H7 (cell line): ENCODE measurements around the gene ATF7. TPM values are rescaled to one million over a fixed set of nuclear protein-coding genes. Genes with fewer than 3 reads are reported as not detected.
A peak's percentile ranks its signal among the peaks of the same experiment; 100 is the strongest.

Source experiments
- DNase-seq: peaks from one replicate; pipeline ENCODE4 v3.0.0; 2012
- H3K27me3 ChIP-seq: 2 replicates; pipeline ENCODE4 v1.6.0; 2011; ENCODE audit warnings: mild to moderate bottlenecking, low read length; ENCODE audit not compliant: control insufficient read depth, insufficient read depth
- H3K36me3 ChIP-seq: replicated peaks from 2 replicates; pipeline ENCODE4 v1.5.1; 2011; ENCODE audit warnings: low read length; ENCODE audit not compliant: control insufficient read depth, insufficient read depth
- H3K4me3 ChIP-seq: 2 replicates; pipeline ENCODE4 v1.5.1; 2011; ENCODE audit warnings: low read depth, mild to moderate bottlenecking, control low read depth, low read length, moderate library complexity; ENCODE audit not compliant: insufficient read depth
- total RNA-seq: library from RNA; depleted of rRNA; stranded (reverse); fragments of >200 nt; shearing (Covaris generic); gene quantifications from 2 replicates; pipeline ENCODE4 v1.2.3, GENCODE V29; 2014

The ATF7 gene
- total RNA-seq, 1 experiment from 2014 or later, result 7.1 TPM

GRCh38 chr12:53524476-53524875 is 101.7 kb downstream of the ATF7 start:
- no peak for DNase-seq
- peaks cover 1% of the 10 kb centered on the region; the same call in 1 of the 2 replicates for H3K36me3 ChIP-seq
- H3K4me3 ChIP-seq, result no peak overlapping the region
- H3K27me3 ChIP-seq, result no peaks in the 10 kb centered on the region

- H3K27me3 ChIP-seq, result no peaks in the 10 kb centered on the region
- H3K36me3 ChIP-seq, result peaks cover 1% of the 10 kb centered on the region; the same call in 1 of the 2 replicates
- no peak for DNase-seq
- H3K4me3 ChIP-seq, result no peak overlapping the region
Observed at GRCh38 chr12:53523131-53523530, 103.1 kb downstream of the ATF7 start.

- no peaks in the 10 kb centered on the region for H3K27me3 ChIP-seq
- peaks cover 7% of the 10 kb centered on the region for H3K36me3 ChIP-seq
- H3K4me3 ChIP-seq, result no peak overlapping the region
- no peak for DNase-seq
Observed at GRCh38 chr12:53518381-53518780, 107.8 kb downstream of the ATF7 start.

GRCh38 chr12:53516758-53517455 is 109.3 kb downstream of the ATF7 start:
- no peaks in the 10 kb centered on the region for H3K27me3 ChIP-seq
- no peak for DNase-seq
- no peak overlapping the region for H3K4me3 ChIP-seq
- peaks cover 7% of the 10 kb centered on the region for H3K36me3 ChIP-seq

- no peak overlapping the region for H3K4me3 ChIP-seq
- DNase-seq, result no peak
- H3K27me3 ChIP-seq, result no peaks in the 10 kb centered on the region
- H3K36me3 ChIP-seq, result peaks cover 6% of the 10 kb centered on the region
Observed at GRCh38 chr12:53515291-53515680, 110.9 kb downstream of the ATF7 start.

GRCh38 chr12:53514628-53515290 is 111.4 kb downstream of the ATF7 start:
- no peak for DNase-seq
- peaks cover 6% of the 10 kb centered on the region for H3K36me3 ChIP-seq
- no peak overlapping the region for H3K4me3 ChIP-seq
- no peaks in the 10 kb centered on the region for H3K27me3 ChIP-seq

GRCh38 chr12:53513712-53514410 is 112.3 kb downstream of the ATF7 start:
- Histone ChIP-seq H3K4me3 (no peak overlapping the region), H3K36me3 (peaks cover 6% of the 10 kb centered on the region), H3K27me3 (no peaks in the 10 kb centered on the region)
- DNase-seq, result no peak

- Histone ChIP-seq H3K27me3 (no peaks in the 10 kb centered on the region), H3K4me3 (no peak overlapping the region), H3K36me3 (peaks cover 8% of the 10 kb centered on the region)
- DNase-seq, result no peak
Observed at GRCh38 chr12:53510181-53510812, 115.9 kb downstream of the ATF7 start.

- peaks cover 16% of the 10 kb centered on the region for H3K36me3 ChIP-seq
Observed at GRCh38 chr12:53508534-53509170, 117.5 kb downstream of the ATF7 start.

GRCh38 chr12:53507603-53507885 is 118.6 kb downstream of the ATF7 start:
- no peak for DNase-seq
- Histone ChIP-seq H3K27me3 (no peaks in the 10 kb centered on the region), H3K36me3 (peaks cover 16% of the 10 kb centered on the region), H3K4me3 (no peak overlapping the region)

More at GRCh38 chr12:53508534-53509170, 117.5 kb downstream of the ATF7 start:
- Histone ChIP-seq H3K4me3 (no peak overlapping the region), H3K27me3 (no peaks in the 10 kb centered on the region)
- peak; percentile 87 for DNase-seq

- H3K36me3 ChIP-seq, result peaks cover 16% of the 10 kb centered on the region
- H3K27me3 ChIP-seq, result no peaks in the 10 kb centered on the region
- DNase-seq, result no peak
- H3K4me3 ChIP-seq, result no peak within 1 kb of the TSS
Observed at GRCh38 chr12:53506881-53507602, 119.1 kb downstream of the ATF7 start, which contains the start of gene NPFF. Gene NPFF, minus strand, starts transcription at chr12:53507484. Its CDS starts 10 bp downstream, at chr12:53507474.

GRCh38 chr12:53506450-53506785 is 119.8 kb downstream of the ATF7 start:
- DNase-seq, result no peak
- Histone ChIP-seq H3K27me3 (no peaks in the 10 kb centered on the region), H3K4me3 (no peak overlapping the region), H3K36me3 (peaks cover 16% of the 10 kb centered on the region)

- no peak for DNase-seq
- Histone ChIP-seq H3K36me3 (peaks cover 16% of the 10 kb centered on the region), H3K4me3 (no peak overlapping the region), H3K27me3 (no peaks in the 10 kb centered on the region)
Observed at GRCh38 chr12:53505555-53506449, 120.4 kb downstream of the ATF7 start.
